IMR-90 (cell line): ENCODE data around the gene STPG4. TPM values are rescaled to one million over a fixed set of nuclear protein-coding genes. Genes with fewer than 3 reads are reported as not detected.
"Not testable (repeated sequence)": the region's sequence is repeated elsewhere in the genome, so short reads cannot be mapped to it uniquely, and the experiment has no call there.

Source experiments
- ATAC-seq: fragments of 200-7000 bp; cut with Tn5 transposase; 2 replicates; pipeline ENCODE4 v1.9.1; 2020; ENCODE audit warnings: low read depth, mild to moderate bottlenecking, moderate library complexity
- BruUV-seq: library from RNA; stranded (reverse); fragments of 400-500 nt; replicated peaks from 2 replicates; lab custom pipeline; 2021; lab: Mats Ljungman, UMichigan
- CTCF ChIA-PET: fragments of 300-600 bp; formaldehyde crosslinking; extraction: SDS; loops from one replicate; lab custom pipeline; 2021; ENCODE audit warnings: antibody characterized with exemption; lab: Yijun Ruan, JAX
- POLR2A ChIA-PET: fragments of 300-600 bp; sonication (Branson Sonifier 250); formaldehyde crosslinking; loops from one replicate; lab custom pipeline; 2022; ENCODE audit warnings: antibody characterized with exemption; ENCODE audit not compliant: unreplicated experiment; lab: Charles Lee
- DNase-seq: peaks from one replicate; pipeline ENCODE4 v3.0.0; 2013
- H2AFZ ChIP-seq: replicated peaks from 2 replicates; pipeline ENCODE3; 2013; ENCODE audit warnings: low read length, mild to moderate bottlenecking; ENCODE audit not compliant: poor library complexity
- H2AK5ac ChIP-seq: 2 replicates; pipeline ENCODE4 v1.6.1; 2013; ENCODE audit warnings: low read depth, low read length, inconsistent platforms
- H2AK9ac ChIP-seq: replicated peaks from 2 replicates; pipeline ENCODE3; 2013; ENCODE audit warnings: mild to moderate bottlenecking, low read depth, low read length, moderate library complexity; ENCODE audit not compliant: poor library complexity
- H2BK120ac ChIP-seq: 2 replicates; pipeline ENCODE4 v1.6.1; 2013; ENCODE audit warnings: low read depth, low read length, inconsistent platforms
- H2BK15ac ChIP-seq: 3 replicates; pipeline ENCODE4 v1.6.1; 2013; ENCODE audit warnings: low read depth, low read length, inconsistent platforms
- H2BK20ac ChIP-seq: 2 replicates; pipeline ENCODE4 v1.6.1; 2013; ENCODE audit warnings: low read depth, mild to moderate bottlenecking, inconsistent platforms, low read length, moderate library complexity
- H2BK5ac ChIP-seq: 2 replicates; pipeline ENCODE4 v1.6.1; 2013; ENCODE audit warnings: mild to moderate bottlenecking, low read depth, low read length, inconsistent platforms; ENCODE audit not compliant: poor library complexity, severe bottlenecking
- H3K14ac ChIP-seq: replicated peaks from 2 replicates; pipeline ENCODE4 v1.6.1; 2013; ENCODE audit warnings: low read depth, low read length, inconsistent platforms
- H3K18ac ChIP-seq: 2 replicates; pipeline ENCODE4 v1.6.1; 2013; ENCODE audit warnings: low read depth, low read length, control low read depth
- H3K23ac ChIP-seq: 2 replicates; pipeline ENCODE4 v1.6.1; 2013; ENCODE audit warnings: low read depth, low read length, inconsistent platforms
- H3K27ac ChIP-seq: 2 replicates; pipeline ENCODE4 v1.5.1; 2013; ENCODE audit warnings: mild to moderate bottlenecking, control low read depth, low read length; ENCODE audit not compliant: insufficient read depth
- H3K27me3 ChIP-seq: 2 replicates; pipeline ENCODE4 v1.6.1; 2013; ENCODE audit warnings: low read length; ENCODE audit not compliant: control insufficient read depth, insufficient read depth
- H3K36me3 ChIP-seq: 2 replicates; pipeline ENCODE4 v1.6.1; 2013; ENCODE audit warnings: low read length, mixed read lengths; ENCODE audit not compliant: control insufficient read depth, insufficient read depth
- H3K4ac ChIP-seq: 2 replicates; pipeline ENCODE4 v1.6.1; 2013; ENCODE audit warnings: low read depth, low read length, inconsistent platforms
- H3K4me1 ChIP-seq: 2 replicates; pipeline ENCODE4 v1.6.1; 2013; ENCODE audit warnings: low read length, mixed read lengths; ENCODE audit not compliant: control insufficient read depth, insufficient read depth
- H3K4me2 ChIP-seq: 2 replicates; pipeline ENCODE4 v1.6.1; 2013; ENCODE audit warnings: low read depth, mild to moderate bottlenecking, control low read depth, low read length, moderate library complexity
- H3K4me3 ChIP-seq: 2 replicates; pipeline ENCODE4 v1.5.1; 2013; ENCODE audit warnings: low read depth, mild to moderate bottlenecking, control low read depth, low read length, moderate library complexity; ENCODE audit not compliant: insufficient read depth
- H3K56ac ChIP-seq: 2 replicates; pipeline ENCODE4 v1.6.1; 2013; ENCODE audit warnings: low read length, inconsistent platforms; ENCODE audit not compliant: insufficient read depth; ENCODE audit errors: extremely low read depth
- H3K79me1 ChIP-seq, 2 experiments: 2 replicates each; pipeline ENCODE4 v1.6.1; 2013; ENCODE audit warnings: low read length in 2 of 2, inconsistent platforms in 1 of 2, low read depth in 1 of 2
- H3K9ac ChIP-seq: 2 replicates; pipeline ENCODE4 v1.6.1; 2013; ENCODE audit warnings: low read depth, low read length, control low read depth
- H3K9me1 ChIP-seq: 2 replicates; pipeline ENCODE4 v1.6.1; 2013; ENCODE audit warnings: low read length, inconsistent platforms; ENCODE audit not compliant: insufficient read depth
- H3K9me3 ChIP-seq: 2 replicates; pipeline ENCODE4 v1.6.1; 2013; ENCODE audit warnings: low read length; ENCODE audit not compliant: control insufficient read depth, insufficient read depth
- H4K20me1 ChIP-seq: 2 replicates; pipeline ENCODE4 v1.6.1; 2013; ENCODE audit warnings: low read length, inconsistent platforms; ENCODE audit not compliant: insufficient read depth
- H4K5ac ChIP-seq: 2 replicates; pipeline ENCODE4 v1.6.1; 2013; ENCODE audit warnings: mild to moderate bottlenecking, low read depth, low read length, control low read depth
- H4K8ac ChIP-seq, 2 experiments: 2 replicates each; pipeline ENCODE4 v1.6.1; 2013; ENCODE audit warnings: low read depth in 2 of 2, low read length in 2 of 2, control low read depth in 1 of 2, inconsistent platforms in 1 of 2
- H4K91ac ChIP-seq: 2 replicates; pipeline ENCODE4 v1.6.1; 2013; ENCODE audit warnings: low read depth, low read length, inconsistent platforms; ENCODE audit not compliant: insufficient read depth
- BHLHE40 ChIP-seq: fragments of 150-350 bp; IDR thresholded peaks from 2 replicates; pipeline ENCODE4 v1.6.1; 2016; ENCODE audit warnings: mild to moderate bottlenecking, low read depth, low read length
- CHD1 ChIP-seq: IDR thresholded peaks from 2 replicates; pipeline ENCODE4 v1.6.1; 2012; ENCODE audit warnings: low read depth, low read length, improper control_type of control experiment
- FOS ChIP-seq: fragments of 150-350 bp; IDR thresholded peaks from 2 replicates; pipeline ENCODE4 v1.6.1; 2016; ENCODE audit warnings: low read depth, low read length
- MAFK ChIP-seq: IDR thresholded peaks from 2 replicates; pipeline ENCODE4 v1.6.1; 2012; ENCODE audit warnings: low read depth, low read length, improper control_type of control experiment
- MAZ ChIP-seq: IDR thresholded peaks from 2 replicates; pipeline ENCODE4 v1.6.1; 2012; ENCODE audit warnings: low read depth, mild to moderate bottlenecking, low read length, improper control_type of control experiment, moderate library complexity, borderline replicate concordance
- MXI1 ChIP-seq: IDR thresholded peaks from 2 replicates; pipeline ENCODE4 v1.6.1; 2012; ENCODE audit warnings: low read depth, mild to moderate bottlenecking, low read length, moderate library complexity, borderline replicate concordance
- RAD21 ChIP-seq: IDR thresholded peaks from 2 replicates; pipeline ENCODE4 v1.6.1; 2012; ENCODE audit warnings: low read length, improper control_type of control experiment
- RFX5 ChIP-seq: IDR thresholded peaks from 2 replicates; pipeline ENCODE4 v1.8.0; 2012; ENCODE audit warnings: low read depth, mild to moderate bottlenecking, low read length, moderate library complexity
- WGBS, 2 experiments: methylation state at CpG; one replicate each; pipeline versions ENCODE4 v1.1.5 to v1.1.7; 2013; ENCODE audit warnings: missing lambda C conversion rate in 2 of 2; ENCODE audit not compliant: insufficient read length in 1 of 2; ENCODE audit errors: extremely low coverage in 2 of 2; 5-methylcytosine and 5-hydroxymethylcytosine counted together
- dilution Hi-C: fragments of 300-500 bp; cut with HindIII; formaldehyde crosslinking; loops from one replicate; pipeline ENCODE4 v1.14.3; 2018; ENCODE audit warnings: low sequenced_read_pairs; ENCODE audit not compliant: unreplicated experiment
- in situ Hi-C: fragments of 300-500 bp; cut with MboI; formaldehyde crosslinking; loops from 3 replicates; pipeline ENCODE4 v1.14.3; 2019; ENCODE audit warnings: low sequenced_read_pairs, inconsistent platforms, mixed read lengths
- intact Hi-C: fragments of 100-400 bp; cut with micrococcal nuclease; formaldehyde crosslinking; loops from 2 replicates; pipeline ENCODE4 v1.10.0; 2022
- polyA plus RNA-seq, 3 experiments: library from polyadenylated mRNA; depleted of rRNA; stranded (reverse); fragments of >200 nt; gene quantifications; 2 replicates each; pipeline ENCODE4 v1.2.3, GENCODE V29; 2012; ENCODE audit warnings: low replicate concordance in 1 of 3
- total RNA-seq: library from RNA; depleted of rRNA; stranded (reverse); fragments of >200 nt; gene quantifications from 2 replicates; pipeline ENCODE4 v1.2.3, GENCODE V29; 2012
- TF ChIP-seq, protein P1 (sequence below): fragments of 150-350 bp; IDR thresholded peaks from 2 replicates; pipeline ENCODE4 v1.6.1; 2017; ENCODE audit warnings: mild to moderate bottlenecking, antibody characterized with exemption, low read length, low read depth

STPG4 gene
- total and polyA plus RNA-seq, 2 of the 4 experiments (the other 2 are of a cell fraction) = 0.12 to 0.18 TPM

DNA sequence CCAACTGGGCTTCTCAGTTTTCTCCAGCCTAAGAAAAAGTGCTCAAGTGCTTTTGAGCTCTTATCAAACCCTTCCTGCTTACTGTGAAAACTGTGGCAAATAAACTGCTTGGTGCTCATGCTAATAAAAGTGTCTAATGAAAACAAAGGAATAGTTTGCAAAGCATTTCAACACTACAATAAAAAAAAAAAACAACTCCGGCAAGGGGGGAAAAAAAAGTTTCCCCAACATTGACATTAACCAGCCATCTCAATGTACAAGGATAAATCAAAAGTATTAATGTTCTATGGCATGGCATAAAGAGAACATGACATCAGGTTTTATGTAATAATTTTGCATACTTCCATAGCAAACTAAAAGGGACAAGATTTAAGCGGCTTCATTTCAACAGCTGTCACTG, 14.7 kb upstream of the STPG4 start:
- ATAC-seq (no peak), DNase-seq (no peak)
- no peak overlapping the region for H3K4me3 ChIP-seq
- H2AK5ac ChIP-seq = no peak overlapping the region
- H3K9me3 ChIP-seq = no peaks in the 10 kb centered on the region
- H3K27me3 ChIP-seq = no peaks in the 10 kb centered on the region
- H3K36me3 ChIP-seq = peaks cover 28% of the 10 kb centered on the region
- intact Hi-C loops = loop anchor here (5.0 kb wide), 1 partner anchor 152 kb away; no protein-coding TSS in a partner anchor
- CTCF ChIA-PET = no interaction called here
- in situ Hi-C loops = no loop called here
- no peak overlapping the region for H2AK9ac ChIP-seq
- H4K8ac ChIP-seq = no peak overlapping the region
- H2AFZ ChIP-seq = no peak overlapping the region
- H2BK5ac ChIP-seq = peak overlapping the region; percentile 32
- H3K27ac ChIP-seq = no peak overlapping the region
- no peak overlapping the region for H3K9ac ChIP-seq
- TF ChIP-seq FOS = no peak
- TF ChIP-seq BHLHE40 = no peak
- no peak for TF ChIP-seq RAD21
- TF ChIP-seq, protein P1, sequence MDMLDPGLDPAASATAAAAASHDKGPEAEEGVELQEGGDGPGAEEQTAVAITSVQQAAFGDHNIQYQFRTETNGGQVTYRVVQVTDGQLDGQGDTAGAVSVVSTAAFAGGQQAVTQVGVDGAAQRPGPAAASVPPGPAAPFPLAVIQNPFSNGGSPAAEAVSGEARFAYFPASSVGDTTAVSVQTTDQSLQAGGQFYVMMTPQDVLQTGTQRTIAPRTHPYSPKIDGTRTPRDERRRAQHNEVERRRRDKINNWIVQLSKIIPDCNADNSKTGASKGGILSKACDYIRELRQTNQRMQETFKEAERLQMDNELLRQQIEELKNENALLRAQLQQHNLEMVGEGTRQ = no peak
- no peak for TF ChIP-seq MAFK
- TF ChIP-seq CHD1 = no peak
- TF ChIP-seq MXI1 = no peak
- TF ChIP-seq RFX5 = no peak
- no peak for TF ChIP-seq MAZ
- H3K9me1 ChIP-seq = no peaks in the 10 kb centered on the region; the same call in 1 of the 2 replicates
- peaks cover 10% of the 10 kb centered on the region for H3K4me1 ChIP-seq
- no peak overlapping the region for H3K56ac ChIP-seq
- peaks cover 0 to 7% of the 10 kb centered on the region in 2 experiments; a peak in 2 of 4 replicates for H3K79me1 ChIP-seq
- peaks cover 99% of the 10 kb centered on the region for H4K20me1 ChIP-seq
- H2BK120ac ChIP-seq = no peak overlapping the region
- no peak overlapping the region for H4K5ac ChIP-seq
- POLR2A ChIA-PET = interaction anchor here (0.6 to 1.0 kb wide), 3 partner anchors 52 to 181 kb away, joined by 3 to 4 read pairs (median 3); no protein-coding TSS in a partner anchor
- dilution Hi-C loops = no loop called here
- H2BK15ac ChIP-seq = no peak overlapping the region
- H3K4me2 ChIP-seq = peak overlapping the region; percentile 30; the same call in 1 of the 2 replicates
- WGBS, 2 experiments = no CpG with 5 or more reads among the region's 2 CpGs
- H3K14ac ChIP-seq = no peak overlapping the region
- no peak overlapping the region for H2BK20ac ChIP-seq
- H3K4ac ChIP-seq = no peak overlapping the region
- BruUV-seq = no TSS peak
- no peak overlapping the region for H3K23ac ChIP-seq
- no peak overlapping the region for H3K18ac ChIP-seq
- H4K91ac ChIP-seq = no peak overlapping the region

DNA sequence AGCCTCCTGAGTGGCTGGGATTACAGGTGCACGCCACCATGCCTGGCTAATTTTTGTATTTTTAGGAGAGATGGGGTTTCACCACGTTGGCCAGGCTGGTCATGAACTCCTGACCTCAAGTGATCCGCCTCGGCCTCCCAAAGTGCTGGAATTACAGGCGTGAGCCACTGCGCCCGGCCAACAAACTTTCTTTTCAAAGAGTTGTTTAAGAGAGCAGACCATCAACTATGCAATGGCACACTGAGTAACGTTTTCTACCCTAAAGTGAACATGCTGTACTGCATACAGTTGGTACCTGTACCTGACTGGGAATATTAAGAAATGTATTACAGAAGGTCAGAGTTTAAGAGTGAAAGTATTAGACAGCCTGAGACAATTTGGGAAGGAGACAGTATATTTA, 13.8 kb upstream of the STPG4 start:
- H3K4me2 ChIP-seq, H2BK120ac ChIP-seq, H3K9me1 ChIP-seq, H3K9me3 ChIP-seq, H4K5ac ChIP-seq, H2AK9ac ChIP-seq, dilution Hi-C loops, H3K18ac ChIP-seq, H2BK5ac ChIP-seq, H2AFZ ChIP-seq, H3K27ac ChIP-seq, H3K27me3 ChIP-seq, ATAC-seq, H3K56ac ChIP-seq, intact Hi-C loops, H3K79me1 ChIP-seq, in situ Hi-C loops, BruUV-seq, H3K4ac ChIP-seq, H2BK15ac ChIP-seq, H4K91ac ChIP-seq, H2AK5ac ChIP-seq, H3K4me3 ChIP-seq, H3K23ac ChIP-seq, DNase-seq, H2BK20ac ChIP-seq, H4K8ac ChIP-seq, H3K9ac ChIP-seq, CTCF ChIA-PET, H3K14ac ChIP-seq: not testable (repeated sequence)
- Histone ChIP-seq H3K36me3 (peaks cover 31% of the 10 kb centered on the region), H3K4me1 (peaks cover 10% of the 10 kb centered on the region), H4K20me1 (peaks cover 99% of the 10 kb centered on the region)
- POLR2A ChIA-PET = interaction anchor here (1.0 kb wide), 1 partner anchor 135 kb away, joined by 3 read pairs; no protein-coding TSS in a partner anchor
- WGBS, 2 experiments = 79% methylated on average over 6 of the region's 8 CpGs; no CpG with 5 or more reads in 1 of the 2 experiments
